ENCODE data around the gene CANX. TPM values are rescaled to one million over a fixed set of nuclear protein-coding genes. Genes with fewer than 3 reads are reported as not detected.

CANX gene
- total RNA-seq, 1 experiment from 2014 or later: 538 TPM

DNA sequence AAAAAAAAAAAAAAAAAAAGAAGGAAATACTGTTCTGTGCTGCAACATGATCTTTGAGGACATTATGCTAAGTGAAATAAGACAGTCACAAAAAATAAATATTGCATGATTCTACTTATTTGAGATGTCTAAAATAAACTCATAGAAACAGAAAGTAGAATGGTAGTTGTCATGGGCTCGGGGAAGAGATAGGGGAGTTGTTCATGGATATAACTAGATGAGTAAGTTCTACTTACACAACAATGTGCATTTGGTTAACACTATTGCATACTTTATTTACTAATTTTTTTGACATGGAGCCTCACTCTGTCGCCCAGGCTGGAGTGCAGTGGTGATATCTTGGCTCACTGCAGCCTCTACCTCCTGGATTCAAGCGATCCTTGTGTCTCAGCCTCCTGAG, 49.0 kb downstream of the CANX start:
- no peak for DNase-seq
- Histone ChIP-seq H3K18ac (ENCODE audit: insufficient read length, low read depth, low read length) (no peak overlapping the region), H3K14ac (ENCODE audit: insufficient read depth, low read length) (no peak overlapping the region), H3K23ac (ENCODE audit: insufficient read length, low read depth, low read length) (no peak overlapping the region), H3K9ac (ENCODE audit: extremely low read depth, insufficient read length, low read length) (no peak overlapping the region), H2BK15ac (ENCODE audit: low read depth, low read length) (no peak overlapping the region), H2BK5ac (ENCODE audit: insufficient read length, low read length) (no peak overlapping the region), H2AK5ac (ENCODE audit: insufficient read length, low read length) (no peak overlapping the region), H3K4me1 (ENCODE audit: insufficient read depth, low read length) (no peaks in the 10 kb centered on the region), H4K91ac (ENCODE audit: insufficient read length, low read depth, low read length) (no peak overlapping the region), H2BK12ac (ENCODE audit: insufficient read length, low read depth, low read length) (no peak overlapping the region), H3T11ph (ENCODE audit: low read length) (no peak overlapping the region), H2AFZ (ENCODE audit: low read length) (no peak overlapping the region), H4K5ac (ENCODE audit: insufficient read length, low read depth, low read length) (no peak overlapping the region), H3K4me2 (ENCODE audit: insufficient read depth, insufficient read length, low read length) (no peak overlapping the region), H3K79me1 (ENCODE audit: insufficient read depth, low read depth, low read length, poor library complexity, severe bottlenecking) (no peaks in the 10 kb centered on the region), H3K27ac (ENCODE audit: insufficient read length, low read depth, low read length) (no peak overlapping the region), H2BK20ac (ENCODE audit: low read depth, low read length, poor library complexity, severe bottlenecking) (no peak overlapping the region), H3K23me2 (ENCODE audit: insufficient read length, low read depth, low read length, poor library complexity, severe bottlenecking) (no peaks in the 10 kb centered on the region), H3K4ac (ENCODE audit: low read depth, low read length) (no peak overlapping the region), H3K27me3 (ENCODE audit: insufficient read depth, low read length) (no peaks in the 10 kb centered on the region), H2BK120ac (ENCODE audit: low read depth, low read length, poor library complexity, severe bottlenecking) (no peak overlapping the region), H4K20me1 (ENCODE audit: control insufficient read depth, insufficient read depth, insufficient read length) (no peaks in the 10 kb centered on the region), H4K8ac (replicated peaks; ENCODE audit: insufficient read length, low read depth, low read length) (no peak overlapping the region), H3K9me3 (ENCODE audit: control insufficient read depth, low read depth, low read length) (no peaks in the 10 kb centered on the region), H3K79me2 (ENCODE audit: insufficient read depth, low read length) (peaks cover 18% of the 10 kb centered on the region; the same call in 1 of the 2 replicates), H3K56ac (ENCODE audit: insufficient read length, low read depth, low read length) (no peak overlapping the region)
- no peak overlapping the region for H3K4me3 Mint-ChIP-seq
- TF ChIP-seq, protein P1, sequence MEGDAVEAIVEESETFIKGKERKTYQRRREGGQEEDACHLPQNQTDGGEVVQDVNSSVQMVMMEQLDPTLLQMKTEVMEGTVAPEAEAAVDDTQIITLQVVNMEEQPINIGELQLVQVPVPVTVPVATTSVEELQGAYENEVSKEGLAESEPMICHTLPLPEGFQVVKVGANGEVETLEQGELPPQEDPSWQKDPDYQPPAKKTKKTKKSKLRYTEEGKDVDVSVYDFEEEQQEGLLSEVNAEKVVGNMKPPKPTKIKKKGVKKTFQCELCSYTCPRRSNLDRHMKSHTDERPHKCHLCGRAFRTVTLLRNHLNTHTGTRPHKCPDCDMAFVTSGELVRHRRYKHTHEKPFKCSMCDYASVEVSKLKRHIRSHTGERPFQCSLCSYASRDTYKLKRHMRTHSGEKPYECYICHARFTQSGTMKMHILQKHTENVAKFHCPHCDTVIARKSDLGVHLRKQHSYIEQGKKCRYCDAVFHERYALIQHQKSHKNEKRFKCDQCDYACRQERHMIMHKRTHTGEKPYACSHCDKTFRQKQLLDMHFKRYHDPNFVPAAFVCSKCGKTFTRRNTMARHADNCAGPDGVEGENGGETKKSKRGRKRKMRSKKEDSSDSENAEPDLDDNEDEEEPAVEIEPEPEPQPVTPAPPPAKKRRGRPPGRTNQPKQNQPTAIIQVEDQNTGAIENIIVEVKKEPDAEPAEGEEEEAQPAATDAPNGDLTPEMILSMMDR (conservative IDR thresholded peaks at IDR 0.05): no peak
- H3K4me1 Mint-ChIP-seq: peaks cover 0 to under 1% of the 10 kb centered on the region in 2 experiments; a peak in 1 of 4 replicates
- peaks cover 0 to 3% of the 10 kb centered on the region in 2 experiments; a peak in 1 of 5 replicates for H3K9me3 Mint-ChIP-seq
- H3K27ac Mint-ChIP-seq: no peak overlapping the region
- no CpG with 5 or more reads among the region's 3 CpGs for WGBS (ENCODE audit: extremely low coverage, insufficient read length, low lambda C conversion rate)
- H3K36me3 Mint-ChIP-seq (ENCODE audit: insufficient read depth in 1 of 3, low read depth in 3 of 3): peaks cover 9 to 34% (median 22%) of the 10 kb centered on the region in 3 experiments; a peak in 6 of 7 replicates
- no peaks in the 10 kb centered on the region for H3K27me3 Mint-ChIP-seq (ENCODE audit: low read depth)
